ENCODE results near the gene LIMS2.

The LIMS2 gene

GRCh38 chr2:127651971-127652550 is 23.3 kb downstream of the LIMS2 start:
- DNase-seq (ENCODE audit: low read depth), result peak; percentile 28
- H3K4me3 ChIP-seq (ENCODE audit: control insufficient read depth, low read depth, low read length), result no peak overlapping the region
- TF ChIP-seq, protein P1, sequence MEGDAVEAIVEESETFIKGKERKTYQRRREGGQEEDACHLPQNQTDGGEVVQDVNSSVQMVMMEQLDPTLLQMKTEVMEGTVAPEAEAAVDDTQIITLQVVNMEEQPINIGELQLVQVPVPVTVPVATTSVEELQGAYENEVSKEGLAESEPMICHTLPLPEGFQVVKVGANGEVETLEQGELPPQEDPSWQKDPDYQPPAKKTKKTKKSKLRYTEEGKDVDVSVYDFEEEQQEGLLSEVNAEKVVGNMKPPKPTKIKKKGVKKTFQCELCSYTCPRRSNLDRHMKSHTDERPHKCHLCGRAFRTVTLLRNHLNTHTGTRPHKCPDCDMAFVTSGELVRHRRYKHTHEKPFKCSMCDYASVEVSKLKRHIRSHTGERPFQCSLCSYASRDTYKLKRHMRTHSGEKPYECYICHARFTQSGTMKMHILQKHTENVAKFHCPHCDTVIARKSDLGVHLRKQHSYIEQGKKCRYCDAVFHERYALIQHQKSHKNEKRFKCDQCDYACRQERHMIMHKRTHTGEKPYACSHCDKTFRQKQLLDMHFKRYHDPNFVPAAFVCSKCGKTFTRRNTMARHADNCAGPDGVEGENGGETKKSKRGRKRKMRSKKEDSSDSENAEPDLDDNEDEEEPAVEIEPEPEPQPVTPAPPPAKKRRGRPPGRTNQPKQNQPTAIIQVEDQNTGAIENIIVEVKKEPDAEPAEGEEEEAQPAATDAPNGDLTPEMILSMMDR (conservative IDR thresholded peaks at IDR 0.05; ENCODE audit: control insufficient read depth, insufficient read depth, low read depth, low read length), result no peak

DNA sequence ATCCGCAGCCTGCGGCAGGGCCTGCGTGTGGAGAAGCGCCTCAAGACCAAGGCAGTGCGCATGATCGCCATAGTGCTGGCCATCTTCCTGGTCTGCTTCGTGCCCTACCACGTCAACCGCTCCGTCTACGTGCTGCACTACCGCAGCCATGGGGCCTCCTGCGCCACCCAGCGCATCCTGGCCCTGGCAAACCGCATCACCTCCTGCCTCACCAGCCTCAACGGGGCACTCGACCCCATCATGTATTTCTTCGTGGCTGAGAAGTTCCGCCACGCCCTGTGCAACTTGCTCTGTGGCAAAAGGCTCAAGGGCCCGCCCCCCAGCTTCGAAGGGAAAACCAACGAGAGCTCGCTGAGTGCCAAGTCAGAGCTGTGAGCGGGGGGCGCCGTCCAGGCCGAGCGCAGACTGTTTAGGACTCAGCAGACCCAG is 23.9 kb downstream of the LIMS2 start:
- TF ChIP-seq, protein P1 (conservative IDR thresholded peaks at IDR 0.05; ENCODE audit: control insufficient read depth, insufficient read depth, low read depth, low read length), result no peak
- DNase-seq (ENCODE audit: low read depth), result no peak
- H3K4me3 ChIP-seq (ENCODE audit: control insufficient read depth, low read depth, low read length), result no peak overlapping the region

- H3K4me3 ChIP-seq (ENCODE audit: control insufficient read depth, low read depth, low read length), result no peak overlapping the region
- no peak for DNase-seq (ENCODE audit: low read depth)
- TF ChIP-seq, protein P1 (conservative IDR thresholded peaks at IDR 0.05; ENCODE audit: control insufficient read depth, insufficient read depth, low read depth, low read length), result no peak
These were observed 24.4 kb downstream of the LIMS2 start for GRCh38 chr2:127650785-127651380.

GRCh38 chr2:127650041-127650784 is 25.1 kb downstream of the LIMS2 start:
- no peak overlapping the region for H3K4me3 ChIP-seq (ENCODE audit: control insufficient read depth, low read depth, low read length)
- TF ChIP-seq, protein P1 (conservative IDR thresholded peaks at IDR 0.05; ENCODE audit: control insufficient read depth, insufficient read depth, low read depth, low read length), result no peak
- DNase-seq (ENCODE audit: low read depth), result peak; percentile 18

DNA sequence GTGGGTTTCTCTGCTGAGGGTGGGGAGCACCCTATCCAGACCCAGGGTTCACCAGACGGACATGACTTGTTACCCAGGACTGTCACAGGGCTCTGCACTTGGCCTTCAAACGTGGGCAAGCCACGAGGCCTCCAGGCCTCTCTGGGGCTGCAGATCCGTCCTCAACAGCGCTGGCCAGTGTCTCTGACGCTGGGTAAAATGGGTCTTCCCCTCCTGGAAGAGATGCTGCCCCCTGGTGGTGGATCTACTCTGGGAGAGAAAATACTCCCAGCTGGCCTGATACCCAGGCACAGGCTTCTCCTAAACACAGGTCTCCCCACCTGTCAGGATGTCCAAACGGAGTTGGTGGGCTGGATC is 25.7 kb downstream of the LIMS2 start:
- DNase-seq (ENCODE audit: low read depth), result peak; percentile 81
- no peak overlapping the region for H3K4me3 ChIP-seq (ENCODE audit: control insufficient read depth, low read depth, low read length)
- TF ChIP-seq, protein P1 (conservative IDR thresholded peaks at IDR 0.05; ENCODE audit: control insufficient read depth, insufficient read depth, low read depth, low read length), result peak; percentile 81

GRCh38 chr2:127649100-127649611 is 26.2 kb downstream of the LIMS2 start:
- no peak for DNase-seq (ENCODE audit: low read depth)
- TF ChIP-seq, protein P1 (conservative IDR thresholded peaks at IDR 0.05; ENCODE audit: control insufficient read depth, insufficient read depth, low read depth, low read length), result no peak
- no peak overlapping the region for H3K4me3 ChIP-seq (ENCODE audit: control insufficient read depth, low read depth, low read length)
